GM19240 (cell line): ENCODE results near the gene HELZ2.
"Not testable (repeated sequence)": the region's sequence is repeated elsewhere in the genome, so short reads cannot be mapped to it uniquely, and the experiment has no call there.

Experiments
- DNase-seq: peaks from one replicate; pipeline ENCODE4 v3.0.0; 2011; ENCODE audit warnings: low spot score; ENCODE audit not compliant: insufficient read length

HELZ2 gene

GRCh38 chr20:63579017-63579694, 5.1 kb upstream of the HELZ2 start:
- DNase-seq: no peak

DNA sequence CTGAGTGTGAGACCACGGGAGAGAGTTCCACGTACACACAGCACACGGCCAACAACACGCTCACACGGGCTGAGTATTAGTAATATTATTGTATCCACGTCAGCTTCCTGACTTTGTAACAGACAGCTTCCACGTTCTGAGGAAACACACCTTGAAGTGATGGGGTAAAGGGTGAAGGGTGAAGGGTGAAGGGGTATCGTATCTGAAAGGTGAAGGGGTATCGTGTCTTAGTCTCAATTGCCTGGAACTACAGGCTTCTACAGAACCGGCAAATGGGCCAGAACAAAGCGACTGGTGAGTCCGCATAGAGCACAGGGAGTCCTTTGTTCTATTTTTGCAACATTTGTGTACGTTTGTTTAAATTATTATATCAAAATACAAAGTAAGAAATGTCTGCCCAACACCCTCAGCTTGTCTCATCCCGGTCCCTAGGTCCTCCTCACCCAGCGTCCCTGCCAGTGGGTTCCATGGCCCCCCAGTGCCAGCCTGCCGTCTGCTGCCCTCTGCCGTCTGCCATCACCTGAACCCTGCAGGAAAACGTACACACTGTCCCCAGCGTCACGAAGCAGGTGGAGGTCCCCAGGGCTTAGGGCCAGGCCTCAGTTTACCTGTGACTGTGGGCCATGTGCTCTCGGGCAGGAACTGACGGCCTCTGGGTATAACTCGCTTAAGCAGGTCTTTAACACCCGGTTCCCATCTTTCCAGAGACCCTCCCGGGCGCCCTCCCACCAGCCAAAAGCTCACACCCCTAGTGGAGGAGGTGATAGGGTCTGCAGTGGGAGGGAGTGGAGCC, 4.4 kb upstream of the HELZ2 start:
- DNase-seq: no peak

- no peak for DNase-seq
Observed at GRCh38 chr20:63577317-63577894, 3.4 kb upstream of the HELZ2 start.

- DNase-seq: no peak
Observed at GRCh38 chr20:63576311-63576710, 2.3 kb upstream of the HELZ2 start.

DNA sequence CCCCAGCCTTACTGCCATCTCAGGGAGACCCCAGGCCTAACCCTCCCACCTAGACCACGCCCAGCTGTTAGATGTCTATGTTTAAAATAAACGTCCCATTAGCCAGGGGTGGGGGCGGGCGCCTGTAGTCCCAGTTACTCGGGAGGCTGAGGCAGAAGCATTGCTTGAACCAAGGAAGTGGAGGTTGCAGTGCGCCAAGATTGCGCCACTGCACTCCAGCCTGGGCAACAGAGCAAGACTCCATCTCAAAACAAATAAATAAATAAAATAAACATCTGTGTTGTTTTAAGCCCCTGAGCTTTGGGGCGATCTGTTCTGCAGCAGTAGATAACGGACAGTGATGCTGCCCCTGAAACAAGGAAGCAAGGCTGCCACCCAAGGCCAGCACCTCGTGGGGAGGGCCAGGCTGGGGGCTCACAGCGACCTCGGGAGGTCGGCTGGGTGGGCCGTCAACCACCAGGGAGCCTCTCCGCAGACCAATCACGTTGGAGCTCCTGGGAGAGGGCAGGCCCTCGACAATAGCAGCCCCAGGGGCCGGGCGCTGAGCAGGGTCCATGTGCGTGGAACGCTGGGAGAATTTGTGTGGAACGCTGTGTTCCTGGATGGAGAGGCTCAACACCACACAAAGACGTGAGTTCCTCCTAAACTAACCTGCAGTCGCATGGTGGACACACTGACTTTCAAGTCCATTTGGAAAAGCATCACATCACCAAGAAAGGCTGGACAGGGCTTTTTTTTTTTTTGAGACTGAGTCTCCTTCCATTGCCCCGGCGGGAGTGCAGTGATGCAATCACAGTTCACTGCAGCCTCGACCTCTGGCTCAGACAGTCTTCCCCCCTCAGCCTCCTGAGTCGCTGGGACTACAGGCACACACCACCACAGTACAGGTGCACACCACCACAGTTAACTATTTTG, 1.0 kb upstream of the HELZ2 start:
- no peak for DNase-seq

GRCh38 chr20:63573647-63574131, 350 bp downstream of the HELZ2 start:
- no peak for DNase-seq

DNA sequence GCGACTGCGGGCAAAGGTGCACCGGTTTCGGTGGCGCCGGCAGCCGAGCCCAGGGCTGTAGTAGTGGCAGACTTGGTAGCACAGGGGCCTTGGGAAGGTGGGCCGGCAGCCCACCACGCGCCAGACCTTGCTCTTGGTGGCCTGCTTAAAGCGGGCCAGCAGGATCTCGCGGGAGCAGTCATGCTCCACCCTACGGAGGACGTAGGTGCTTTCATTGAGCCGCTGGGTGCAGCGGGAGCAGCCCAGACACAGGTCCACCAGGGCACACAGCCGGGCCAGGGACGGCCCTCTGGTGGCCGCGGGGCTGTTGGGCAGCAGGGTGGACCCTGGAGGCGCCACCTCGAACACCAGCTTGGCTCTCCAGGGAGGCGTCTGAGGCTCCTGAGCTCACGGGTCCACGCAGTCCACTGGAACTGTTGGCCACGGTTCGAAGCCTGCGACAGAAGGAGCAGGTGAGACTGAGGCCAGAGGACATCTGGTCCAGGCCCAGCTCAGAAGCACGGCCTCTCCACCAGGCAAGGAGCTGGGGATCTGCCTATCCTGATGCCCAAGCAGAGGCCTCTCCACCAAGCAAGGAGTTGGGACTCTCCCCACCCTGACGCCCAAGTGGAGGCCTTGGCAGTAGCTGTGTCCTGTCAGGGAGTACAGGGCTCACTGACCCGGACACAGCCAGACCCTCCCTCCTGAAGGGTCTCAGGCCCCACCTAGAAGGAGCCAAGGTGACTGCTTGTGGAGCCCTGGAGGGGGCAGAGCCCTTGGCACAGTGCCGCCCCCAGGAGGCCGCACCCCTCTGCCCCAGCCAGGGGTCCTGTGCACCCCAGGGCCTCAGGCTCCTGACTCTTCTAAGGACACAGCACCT, 1.0 kb downstream of the HELZ2 start:
- no peak for DNase-seq

DNA sequence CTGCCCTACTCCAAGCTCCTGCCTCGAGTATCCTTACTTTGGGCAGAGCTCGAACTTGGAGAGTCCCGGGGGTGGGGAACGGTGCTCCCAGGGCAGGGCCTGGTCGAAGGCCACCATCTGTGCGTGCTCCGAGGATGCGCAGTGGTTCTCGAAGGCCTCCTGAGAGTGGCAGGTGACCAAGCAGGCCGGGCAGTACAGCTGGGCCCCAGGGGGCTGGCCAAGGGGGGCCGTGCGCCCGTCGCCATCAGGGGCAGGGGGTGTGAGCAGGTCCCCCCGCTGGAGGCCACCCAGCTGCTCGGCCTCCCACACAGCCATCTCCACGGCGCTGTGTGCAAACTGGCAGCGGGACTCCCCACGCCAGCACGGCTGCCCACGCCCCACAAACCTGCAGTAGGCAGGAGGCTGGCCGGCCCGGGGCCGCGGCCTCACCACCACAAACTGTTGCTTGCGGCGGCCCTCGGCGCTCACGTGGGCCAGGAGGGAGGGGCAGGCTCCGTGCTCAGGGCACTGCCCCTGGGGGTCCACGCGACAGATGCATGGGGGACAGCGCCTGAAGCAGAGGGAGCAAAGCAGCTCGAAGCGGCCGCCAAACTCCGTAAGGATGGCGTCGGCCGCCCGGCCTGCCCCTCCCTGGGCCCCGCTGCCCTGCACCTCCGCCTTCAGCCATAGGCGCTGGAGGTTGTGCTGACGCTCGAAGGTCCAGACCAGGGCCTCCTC, 1.8 kb downstream of the HELZ2 start:
- no peak for DNase-seq

DNA sequence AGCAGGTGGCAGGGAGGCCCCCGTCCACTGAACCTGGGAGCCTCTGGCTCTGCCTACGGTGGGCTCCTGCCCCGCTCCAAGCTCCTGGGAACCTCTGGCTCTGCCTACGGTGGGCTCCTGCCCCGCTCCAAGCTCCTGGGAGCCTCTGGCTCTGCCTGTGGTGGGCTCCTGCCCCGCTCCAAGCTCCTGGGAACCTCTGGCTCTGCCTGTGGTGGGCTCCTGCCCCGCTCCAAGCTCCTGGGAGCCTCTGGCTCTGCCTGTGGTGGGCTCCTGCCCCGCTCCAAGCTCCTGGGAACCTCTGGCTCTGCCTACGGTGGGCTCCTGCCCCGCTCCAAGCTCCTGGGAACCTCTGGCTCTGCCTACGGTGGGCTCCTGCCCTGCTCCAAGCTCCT, 3.0 kb downstream of the HELZ2 start:
- DNase-seq: not testable (repeated sequence)

GRCh38 chr20:63570281-63571086, 3.6 kb downstream of the HELZ2 start:
- no peak for DNase-seq

GRCh38 chr20:63568986-63569949, 4.8 kb downstream of the HELZ2 start:
- no peak for DNase-seq

- no peak for DNase-seq
Observed at GRCh38 chr20:63568170-63568981, 5.7 kb downstream of the HELZ2 start.

DNA sequence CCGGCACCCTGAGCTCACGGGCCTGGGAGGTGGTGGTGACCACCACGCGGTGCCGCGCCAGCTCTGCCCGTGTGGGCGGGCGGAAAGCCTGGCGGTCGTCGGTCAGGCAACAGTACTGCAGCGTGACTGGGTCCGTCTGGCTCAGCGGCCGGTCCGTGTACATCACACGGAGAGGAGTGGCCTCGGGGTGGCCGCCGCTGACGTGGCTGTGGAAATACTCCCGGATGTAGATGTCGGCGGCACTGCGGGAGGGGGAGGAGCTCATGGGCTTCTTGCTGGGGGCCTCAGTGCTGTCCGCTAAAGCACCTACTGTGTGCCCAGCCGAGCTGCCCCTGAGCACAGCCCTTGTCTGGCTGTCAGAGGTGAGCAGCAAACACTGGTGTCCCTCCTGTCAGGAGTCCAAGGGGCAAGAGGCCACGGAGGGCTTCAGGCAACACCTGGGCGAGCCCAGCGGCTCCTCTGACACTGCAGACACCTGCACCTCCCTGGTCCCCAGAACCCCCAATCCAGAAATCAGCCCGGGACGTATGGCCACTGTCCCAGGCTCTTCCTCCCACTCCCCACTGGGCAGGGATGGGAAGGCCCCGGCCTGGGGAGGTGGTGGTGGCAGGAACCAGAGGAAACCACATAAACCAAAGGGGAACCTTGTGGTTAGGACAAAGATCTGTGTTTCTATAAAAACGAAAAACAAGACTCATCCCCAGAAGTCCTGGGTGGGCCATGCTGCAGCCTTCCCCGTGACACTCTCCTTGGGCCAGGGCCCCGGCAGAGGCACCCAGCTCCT, 6.5 kb downstream of the HELZ2 start:
- DNase-seq: peak; percentile 65

DNA sequence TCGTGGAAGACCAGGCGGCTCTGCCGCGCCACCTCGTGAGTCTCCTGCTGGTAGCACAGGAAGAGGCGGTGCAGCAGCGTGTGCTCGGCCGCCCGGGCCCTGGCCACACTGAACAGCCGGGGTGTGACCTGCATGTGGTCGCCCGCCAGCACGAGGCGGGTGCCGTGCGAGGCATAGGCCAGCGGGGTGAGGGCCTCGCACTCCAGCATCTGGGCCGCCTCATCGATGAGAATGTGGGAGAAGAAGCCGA, 7.0 kb downstream of the HELZ2 start:
- no peak for DNase-seq

GRCh38 chr20:63566395-63567135, 7.5 kb downstream of the HELZ2 start:
- DNase-seq: no peak
